ENCODE measurements around the gene HRCT1.
"Not testable (repeated sequence)": the region's sequence is repeated elsewhere in the genome, so short reads cannot be mapped to it uniquely, and the experiment has no call there.

Gene HRCT1

DNA sequence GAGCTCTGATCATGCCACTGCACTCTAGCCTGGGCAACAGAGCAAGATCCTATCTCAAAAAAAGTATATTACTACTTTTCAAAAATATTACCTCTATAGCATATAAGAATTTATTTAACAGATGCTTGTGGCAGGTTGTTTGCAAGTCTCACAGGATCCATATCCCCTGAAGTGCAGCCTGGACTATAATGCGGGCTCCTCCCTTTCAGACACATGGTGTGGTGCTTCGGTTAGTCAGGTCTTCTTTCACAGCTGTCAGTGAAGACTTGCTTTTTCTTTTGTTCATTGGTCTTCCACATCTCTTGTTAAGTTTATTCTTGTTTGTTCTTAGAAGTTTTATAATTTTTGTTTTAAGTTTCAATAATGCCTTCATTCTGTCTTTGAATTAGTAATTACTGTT lies 9.4 kb upstream of the HRCT1 start:
- DNase-seq (ENCODE audit: low read depth), result no peak

DNA sequence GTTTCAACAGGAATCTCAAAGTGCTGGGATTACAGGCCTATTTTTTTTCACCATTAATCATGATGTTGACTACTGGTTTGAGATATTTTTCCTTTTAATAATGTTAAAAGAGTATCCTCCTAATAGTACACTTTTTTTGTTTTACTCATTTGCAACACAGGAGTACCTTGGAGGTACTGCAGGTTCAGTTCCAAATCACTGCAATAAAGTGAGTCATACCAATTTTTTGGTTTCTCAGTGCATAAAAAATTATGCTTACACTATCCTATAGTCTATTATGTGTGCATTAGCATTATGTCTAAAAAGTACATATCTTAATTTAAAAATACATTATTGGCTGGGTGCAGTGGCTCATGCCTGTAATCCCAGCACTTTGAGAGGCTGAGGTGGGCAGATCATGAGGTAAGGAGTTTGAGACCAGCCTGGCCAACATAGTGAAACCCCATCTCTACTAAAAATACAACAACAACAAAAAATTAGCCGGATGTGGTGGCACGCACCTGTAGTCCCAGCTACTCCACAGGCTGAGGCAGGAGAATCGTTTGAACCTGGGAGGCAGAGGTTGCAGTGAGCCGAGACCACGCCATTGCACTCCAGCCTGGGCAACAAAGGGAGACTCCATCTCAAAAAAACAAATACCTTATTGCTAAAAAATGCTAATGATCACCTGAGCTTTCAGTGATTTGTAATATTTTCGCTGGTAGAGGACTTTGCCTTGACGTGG lies 8.5 kb upstream of the HRCT1 start:
- not testable (repeated sequence) for DNase-seq (ENCODE audit: low read depth)

DNA sequence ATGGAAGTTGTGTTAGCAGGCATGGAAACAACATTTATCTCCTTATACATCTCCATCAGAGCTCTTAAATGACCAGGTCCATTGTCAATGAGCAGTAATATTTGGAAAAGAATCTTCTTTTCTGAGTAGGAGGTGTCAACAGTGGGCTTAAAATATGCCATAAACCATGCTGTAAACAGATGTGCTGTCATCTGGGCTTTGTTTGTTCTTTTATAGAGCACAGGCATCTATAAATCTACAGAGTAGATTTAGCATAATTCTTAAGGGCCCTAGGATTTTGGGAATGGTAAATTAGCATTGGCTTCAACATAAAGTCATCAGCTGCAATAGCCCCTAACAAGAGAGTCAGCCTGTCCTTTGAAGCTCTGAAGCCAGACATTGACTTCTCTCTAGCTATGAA lies 7.7 kb upstream of the HRCT1 start:
- no peak for DNase-seq (ENCODE audit: low read depth)

DNA sequence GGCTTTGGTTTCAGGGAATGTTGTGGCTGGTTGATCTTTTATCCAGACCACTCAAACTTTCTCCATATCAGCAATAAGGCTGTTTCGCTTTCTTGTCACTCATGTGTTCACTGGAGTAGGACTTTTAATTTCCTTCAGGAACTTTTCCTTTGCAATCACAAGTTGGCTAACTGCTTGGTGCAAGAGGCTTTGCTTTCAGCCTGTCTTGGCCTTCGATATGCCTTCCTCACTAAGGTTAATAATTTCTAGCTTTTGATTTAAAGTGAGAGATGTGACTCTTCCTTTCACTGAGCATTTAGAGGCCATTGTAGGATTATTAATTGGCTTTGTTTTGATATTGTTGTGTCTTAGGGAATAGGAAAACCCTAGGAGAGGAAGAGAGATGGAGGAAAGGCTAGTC lies 7.0 kb upstream of the HRCT1 start:
- DNase-seq (ENCODE audit: low read depth), result no peak

DNA sequence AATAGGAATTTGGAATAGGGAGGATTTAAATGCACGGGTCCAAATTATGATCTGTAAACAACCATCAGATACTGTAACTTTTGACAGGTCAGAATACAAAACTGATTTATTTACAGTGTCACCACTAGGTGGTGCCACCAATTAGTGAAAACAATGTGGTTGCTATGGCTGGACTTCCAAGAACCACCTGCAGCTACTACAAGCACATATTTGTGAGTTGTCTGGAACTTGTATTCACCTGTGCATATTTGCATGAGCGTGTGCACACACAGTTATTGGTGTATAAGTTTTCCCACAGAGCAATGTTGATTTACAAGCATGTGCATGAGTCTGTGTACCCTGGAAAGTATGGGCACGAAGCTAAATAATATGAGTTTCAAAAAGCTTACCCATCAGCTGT lies 3.0 kb upstream of the HRCT1 start:
- DNase-seq (ENCODE audit: low read depth), result no peak

DNA sequence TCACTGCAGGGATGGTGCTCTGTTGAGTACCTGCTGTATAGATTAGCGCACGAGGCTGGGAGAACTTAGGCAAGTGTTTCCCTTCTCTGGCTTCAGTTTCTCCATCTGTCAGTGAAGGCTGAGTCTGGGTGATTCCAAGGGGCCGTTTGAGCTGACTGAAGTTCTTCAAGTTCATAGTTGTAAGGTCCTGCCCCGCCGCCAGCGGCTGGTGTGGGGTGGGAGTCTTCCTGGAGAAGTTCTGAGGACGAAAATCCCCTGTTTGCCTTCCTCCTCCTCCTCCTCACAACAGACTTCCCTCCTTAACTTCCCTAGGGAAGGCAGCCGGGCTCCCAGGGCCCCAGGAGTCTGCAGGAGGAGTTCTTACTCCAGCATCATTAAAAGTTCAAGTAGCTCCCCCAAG lies 1.7 kb upstream of the HRCT1 start:
- no peak for DNase-seq (ENCODE audit: low read depth)

DNA sequence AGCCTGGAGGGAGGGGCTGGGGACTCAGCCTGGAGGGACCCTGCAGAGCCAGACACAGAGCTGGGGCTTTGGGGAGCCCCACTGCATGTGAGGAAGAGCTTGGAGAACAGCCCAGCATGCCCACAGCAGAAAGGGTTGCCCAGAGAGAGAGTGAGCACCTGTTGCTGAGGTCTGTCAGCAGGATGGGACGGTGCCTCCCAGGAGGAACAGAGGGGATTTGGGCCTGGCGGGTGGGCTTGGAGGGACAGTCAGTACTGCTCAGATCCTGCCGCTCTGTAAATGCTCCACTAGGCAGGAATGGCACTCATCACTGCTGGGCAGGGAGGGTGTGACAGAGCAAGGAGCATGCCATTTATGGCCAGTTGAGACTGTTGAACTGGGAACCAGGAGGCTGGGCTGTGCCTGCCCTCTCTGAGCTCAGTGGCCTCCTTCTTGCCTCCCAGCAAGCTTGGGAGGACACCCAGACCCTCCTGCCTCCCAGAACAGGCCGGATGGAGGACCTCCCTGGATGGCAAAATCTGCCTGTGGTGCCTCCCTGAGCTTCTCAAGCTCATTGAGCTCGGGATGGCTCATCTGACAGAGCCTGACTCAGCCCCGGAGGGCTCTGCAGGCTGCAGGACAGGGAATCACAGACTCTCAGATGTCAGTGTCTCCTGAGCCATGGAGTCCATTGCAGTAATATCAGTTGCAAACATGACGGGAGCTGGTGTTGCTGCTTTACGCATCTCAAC lies 786 bp upstream of the HRCT1 start:
- no peak for DNase-seq (ENCODE audit: low read depth)

DNA sequence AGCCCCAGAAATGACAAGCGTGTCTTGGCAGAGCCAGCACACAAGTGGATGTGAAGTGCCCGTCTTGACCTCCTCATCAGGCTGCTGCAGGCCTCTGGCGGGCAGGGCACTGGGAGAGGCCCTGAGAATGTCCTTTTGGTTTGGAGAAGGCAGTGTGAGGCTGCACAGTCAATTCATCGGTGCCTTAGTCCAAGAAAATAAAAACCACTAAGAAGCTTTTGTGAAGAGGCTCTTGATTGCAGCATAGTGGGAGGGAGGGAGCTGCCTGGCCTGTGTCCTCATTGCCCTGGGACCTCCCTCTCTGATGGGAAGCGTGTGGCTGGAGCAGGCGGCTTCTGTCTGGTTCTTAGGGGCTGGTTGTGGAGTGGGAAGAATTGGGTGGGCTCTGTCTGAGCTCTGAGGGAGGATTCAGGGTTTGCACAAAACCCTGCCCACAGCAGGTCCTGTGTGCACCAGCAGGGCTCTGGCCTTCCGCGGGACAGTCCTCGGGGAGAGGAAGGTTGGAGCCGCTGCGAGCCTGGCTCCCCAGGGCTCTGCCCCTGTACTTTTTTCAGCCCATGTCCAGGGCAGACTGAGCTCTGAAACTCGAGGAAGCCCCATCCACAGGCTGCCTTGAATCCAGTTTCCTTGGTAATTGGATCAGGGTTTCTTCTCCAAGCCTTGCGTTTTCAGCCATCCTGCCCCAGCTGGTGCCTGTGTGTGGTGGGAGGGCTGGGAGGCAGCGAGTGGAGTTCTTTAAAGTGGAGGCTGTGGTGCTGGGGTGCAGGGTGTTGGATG lies 1.1 kb downstream of the HRCT1 start:
- DNase-seq (ENCODE audit: low read depth), result no peak

DNA sequence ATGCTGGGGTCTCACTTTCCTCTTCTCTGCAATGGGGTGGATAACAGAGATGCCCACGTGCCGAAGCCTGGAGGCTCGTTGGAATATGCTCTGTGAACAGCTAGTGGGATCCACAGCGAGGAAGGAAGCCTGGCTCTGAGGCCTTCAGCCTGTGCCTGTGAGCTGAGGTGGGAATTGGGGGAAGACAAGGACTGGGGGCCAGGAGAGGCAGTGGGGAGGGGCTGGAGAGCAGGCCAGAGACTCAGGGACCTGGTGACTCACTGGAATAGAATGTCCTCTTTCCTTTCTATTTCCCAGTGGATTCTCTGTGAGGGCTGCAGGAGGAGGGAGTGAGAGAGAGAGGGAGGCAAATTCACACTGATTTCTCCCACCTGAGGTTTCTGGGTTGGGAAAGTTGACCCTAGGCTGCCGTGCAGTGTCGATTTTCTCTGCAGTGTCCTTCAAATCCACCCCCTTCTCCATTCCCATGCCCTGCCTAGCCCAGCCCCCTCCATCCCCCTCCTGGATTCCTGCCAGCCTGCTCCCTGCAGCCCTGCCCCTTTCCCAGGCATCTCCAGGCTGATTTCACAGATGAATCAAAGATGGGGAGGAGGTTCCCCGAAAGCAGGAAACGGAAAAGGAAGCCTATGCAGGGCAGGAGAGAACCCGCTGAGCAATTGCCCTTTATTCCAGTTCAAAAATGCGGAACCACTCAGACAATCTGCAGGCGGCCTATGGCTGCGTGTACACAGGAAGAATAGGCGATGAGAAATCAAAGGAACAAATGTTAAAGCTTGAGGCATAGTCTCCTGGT lies 1.9 kb downstream of the HRCT1 start:
- DNase-seq (ENCODE audit: low read depth), result no peak

DNA sequence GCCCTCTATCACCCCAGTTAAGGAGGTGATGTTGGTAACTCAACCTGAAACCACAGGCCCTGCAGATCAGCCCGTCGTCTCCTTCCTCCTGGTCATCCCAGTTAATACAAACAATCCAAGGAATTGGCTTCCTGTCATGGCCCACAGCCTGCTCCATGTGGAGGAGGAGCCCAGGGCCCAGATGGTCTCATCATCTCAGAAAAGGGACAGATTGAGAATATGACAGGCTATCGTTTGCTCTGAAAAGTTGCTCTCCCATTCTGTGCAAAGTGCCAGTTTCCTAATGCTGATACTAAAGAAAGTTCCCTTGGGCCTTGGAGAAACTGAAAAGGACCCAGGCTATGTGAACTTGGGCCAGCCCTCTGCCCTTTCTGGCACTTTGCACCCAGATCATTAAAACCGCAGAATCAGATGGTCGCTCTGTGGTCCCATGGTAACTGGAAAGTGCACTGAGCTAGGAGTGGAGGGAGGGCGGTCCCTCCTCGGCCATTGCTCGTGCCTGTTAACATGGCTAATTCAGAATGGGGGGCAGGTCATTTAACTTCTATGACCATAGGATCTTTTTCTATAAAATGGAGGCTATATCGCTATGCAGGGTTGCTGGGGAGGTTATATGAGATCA lies 2.6 kb downstream of the HRCT1 start:
- no peak for DNase-seq (ENCODE audit: low read depth)

DNA sequence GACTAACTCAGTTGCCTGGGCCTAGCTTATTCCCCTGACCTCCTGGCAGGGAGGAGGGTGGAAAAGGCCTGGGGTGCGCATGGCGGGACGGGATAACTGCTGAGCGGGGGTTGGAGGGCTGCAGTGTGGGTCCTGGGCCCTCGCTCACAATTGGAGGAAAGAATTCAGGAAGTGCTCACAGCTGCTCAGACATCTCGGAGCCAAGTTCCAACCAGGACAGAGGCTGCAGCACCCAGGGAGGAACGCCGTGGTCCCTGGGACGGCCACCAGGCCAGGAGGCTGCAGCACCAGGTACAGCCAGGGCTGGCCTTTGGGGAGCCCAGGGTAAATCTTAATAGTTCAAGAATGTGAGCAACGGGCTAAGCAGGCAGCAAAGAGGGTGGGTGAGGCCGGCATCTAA lies 3.3 kb downstream of the HRCT1 start, which contains the start of gene SPAAR:
SPAAR (plus strand) TSS at position 217 of the 400 bp plus-strand sequence. CDS start 974 bp downstream, outside the sequence.
- DNase-seq (ENCODE audit: low read depth), result no peak

DNA sequence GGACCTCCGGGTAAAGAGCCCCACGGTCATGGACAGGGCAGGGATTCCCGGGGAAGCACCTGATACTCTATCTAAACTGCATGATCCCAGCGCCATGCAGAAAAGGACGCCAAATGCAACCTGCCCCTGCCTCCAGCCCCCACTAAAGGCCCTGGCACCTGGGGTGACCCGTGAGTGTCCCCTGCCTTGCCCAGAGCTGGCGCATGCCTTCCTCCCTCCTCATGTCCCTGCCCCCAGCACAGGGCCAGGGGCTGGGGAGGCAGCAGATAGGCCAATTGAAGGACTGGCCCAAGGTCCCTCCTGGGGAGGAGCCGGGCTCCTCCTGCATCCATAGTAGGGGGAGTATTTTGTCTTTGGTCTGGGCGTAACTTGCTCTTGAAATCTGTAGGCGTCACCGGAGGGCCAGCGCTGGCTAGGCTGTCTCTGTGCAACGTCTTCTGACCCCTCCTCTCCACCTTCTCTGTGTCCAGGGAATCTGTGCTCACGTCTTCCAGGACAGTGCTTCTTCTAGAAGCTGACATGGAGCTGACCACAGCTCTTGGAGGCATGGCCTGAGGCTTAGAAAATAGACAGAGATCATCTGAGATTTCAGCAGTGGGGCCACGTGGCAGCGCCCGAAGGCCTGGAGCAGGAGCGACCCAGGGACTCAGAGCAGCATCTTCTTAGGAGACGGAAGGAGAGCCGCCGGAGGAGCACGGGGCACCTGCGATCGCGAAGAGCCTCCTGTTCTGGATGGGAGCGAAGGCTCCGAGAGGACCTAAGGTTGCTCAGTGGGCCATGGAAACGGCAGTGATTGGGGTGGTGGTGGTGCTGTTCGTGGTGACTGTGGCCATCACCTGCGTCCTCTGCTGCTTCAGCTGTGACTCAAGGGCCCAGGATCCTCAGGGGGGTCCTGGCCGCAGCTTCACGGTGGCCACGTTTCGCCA lies 3.9 kb downstream of the HRCT1 start:
- no peak for DNase-seq (ENCODE audit: low read depth)

DNA sequence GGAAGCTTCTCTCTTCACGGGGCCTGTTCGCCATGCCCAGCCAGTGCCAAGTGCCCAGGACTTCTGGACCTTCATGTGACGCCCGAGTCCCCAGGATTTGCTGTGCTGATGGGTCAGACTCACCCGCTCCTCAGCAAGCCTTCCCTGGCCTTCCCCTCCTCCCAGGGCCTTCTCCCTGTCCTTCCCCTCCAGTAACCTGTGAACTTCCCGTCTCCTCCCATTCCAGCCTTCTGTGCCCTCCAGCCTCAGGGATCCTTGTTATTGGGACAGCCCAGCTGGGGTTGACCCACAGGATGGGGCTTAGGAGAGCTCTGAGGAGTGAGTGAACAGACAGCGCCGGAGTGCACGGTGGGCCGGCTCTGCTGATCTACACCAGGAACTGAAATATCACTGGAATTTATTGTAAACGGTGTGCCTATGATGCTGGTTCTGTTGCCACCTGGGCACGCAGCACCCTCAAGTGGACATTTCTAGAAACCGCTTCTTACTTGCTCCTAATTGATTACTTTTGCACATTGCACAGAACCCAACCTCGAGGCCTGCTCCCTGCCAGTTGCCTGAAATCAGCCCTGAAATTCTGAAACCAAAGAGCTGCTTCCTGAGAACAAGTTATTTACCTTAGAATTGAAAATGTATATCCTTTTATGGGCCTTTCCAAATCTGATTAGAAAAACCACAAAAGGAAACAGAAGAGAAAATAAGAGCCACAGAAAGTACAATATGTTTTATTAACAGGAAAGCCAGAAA lies 4.8 kb downstream of the HRCT1 start:
- no peak for DNase-seq (ENCODE audit: low read depth)

DNA sequence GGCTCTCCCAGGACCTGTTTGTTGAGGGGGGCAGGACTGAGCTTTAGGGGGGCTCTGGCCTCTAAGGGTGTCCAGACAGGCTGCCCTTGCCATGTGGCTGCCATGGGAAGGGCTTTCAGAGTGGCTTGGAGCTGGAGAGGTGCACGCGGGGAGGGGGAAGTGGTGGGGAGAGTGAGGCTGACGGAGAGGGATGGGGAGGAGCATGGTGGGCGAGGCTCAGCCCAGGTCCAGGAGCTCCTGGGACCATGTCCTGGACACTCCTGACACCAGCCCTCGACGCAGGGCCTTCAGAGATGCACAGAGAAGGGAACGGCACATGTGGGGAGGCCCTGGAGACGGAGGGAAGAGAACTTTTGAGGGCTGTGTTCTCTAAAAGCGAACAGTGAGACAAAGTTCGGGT lies 5.7 kb downstream of the HRCT1 start:
- no peak for DNase-seq (ENCODE audit: low read depth)

DNA sequence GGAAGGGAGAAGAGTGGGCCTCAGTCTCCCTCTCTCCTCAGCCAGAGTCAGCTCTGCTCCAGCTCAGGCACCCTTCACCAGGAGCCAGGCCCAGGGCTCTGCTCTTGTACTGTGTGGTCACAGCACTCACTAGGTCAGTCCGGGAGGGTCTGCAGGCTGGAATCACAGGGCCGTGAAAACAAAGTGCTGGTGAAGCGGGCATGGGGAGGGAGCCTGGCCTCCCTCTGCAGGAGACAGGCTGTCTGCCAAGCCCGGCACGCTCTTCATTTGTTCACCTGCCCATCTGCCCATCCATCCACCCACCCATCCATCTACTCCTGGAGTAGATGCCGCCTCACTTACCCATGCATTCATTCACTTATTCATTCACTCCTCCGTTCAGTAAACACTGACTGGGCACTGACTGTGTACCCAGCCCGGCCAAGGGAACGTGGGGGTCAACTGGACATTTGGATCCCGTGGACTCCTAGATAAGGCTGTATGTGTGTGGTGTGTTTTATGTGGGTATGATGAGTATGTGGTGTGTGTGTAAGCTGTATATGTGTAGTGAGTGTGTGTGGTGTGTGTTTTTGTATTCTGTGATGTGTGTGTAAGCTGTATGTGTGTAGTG lies 6.9 kb downstream of the HRCT1 start:
- no peak for DNase-seq (ENCODE audit: low read depth)

DNA sequence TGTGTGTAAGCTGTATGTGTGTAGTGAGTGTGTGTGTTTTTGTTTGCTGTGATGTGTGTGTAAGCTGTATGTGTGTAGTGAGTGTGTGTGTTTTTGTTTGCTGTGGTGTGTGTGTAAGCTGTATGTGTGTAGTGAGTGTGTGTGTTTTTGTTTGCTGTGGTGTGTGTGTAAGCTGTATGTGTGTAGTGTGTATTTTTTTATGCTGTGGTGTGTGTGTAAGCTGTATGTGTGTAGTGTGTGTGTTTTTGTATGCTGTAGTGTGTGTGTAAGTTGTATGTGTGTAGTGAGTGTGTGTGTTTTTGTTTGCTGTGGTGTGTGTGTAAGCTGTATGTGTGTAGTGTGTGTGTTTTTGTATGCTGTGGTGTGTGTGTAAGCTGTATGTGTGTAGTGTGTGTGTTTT lies 7.4 kb downstream of the HRCT1 start:
- DNase-seq (ENCODE audit: low read depth), result not testable (repeated sequence)

DNA sequence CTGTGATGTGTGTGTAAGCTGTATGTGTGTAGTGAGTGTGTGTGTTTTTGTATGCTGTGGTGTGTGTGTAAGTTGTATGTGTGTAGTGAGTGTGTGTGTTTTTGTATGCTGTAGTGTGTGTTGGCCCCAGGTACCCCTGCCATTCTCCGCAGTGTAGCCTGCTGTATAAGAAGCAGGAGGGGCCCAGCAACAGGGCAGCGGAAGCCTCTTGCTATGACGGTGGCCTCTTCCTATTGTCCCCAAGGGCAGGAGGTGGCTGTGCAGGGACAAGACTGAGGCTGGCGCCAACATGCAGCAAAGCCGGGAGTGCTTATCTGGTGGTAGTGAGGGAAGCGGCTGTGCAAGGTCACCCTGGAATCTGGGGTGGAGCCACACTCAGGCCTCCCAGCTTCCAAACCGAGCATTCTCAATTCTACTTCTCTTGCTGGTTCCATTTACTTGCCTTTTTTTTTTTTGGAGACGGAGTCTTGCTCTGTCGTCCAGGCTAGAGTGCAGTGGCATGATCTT lies 8.4 kb downstream of the HRCT1 start:
- DNase-seq (ENCODE audit: low read depth), result no peak

DNA sequence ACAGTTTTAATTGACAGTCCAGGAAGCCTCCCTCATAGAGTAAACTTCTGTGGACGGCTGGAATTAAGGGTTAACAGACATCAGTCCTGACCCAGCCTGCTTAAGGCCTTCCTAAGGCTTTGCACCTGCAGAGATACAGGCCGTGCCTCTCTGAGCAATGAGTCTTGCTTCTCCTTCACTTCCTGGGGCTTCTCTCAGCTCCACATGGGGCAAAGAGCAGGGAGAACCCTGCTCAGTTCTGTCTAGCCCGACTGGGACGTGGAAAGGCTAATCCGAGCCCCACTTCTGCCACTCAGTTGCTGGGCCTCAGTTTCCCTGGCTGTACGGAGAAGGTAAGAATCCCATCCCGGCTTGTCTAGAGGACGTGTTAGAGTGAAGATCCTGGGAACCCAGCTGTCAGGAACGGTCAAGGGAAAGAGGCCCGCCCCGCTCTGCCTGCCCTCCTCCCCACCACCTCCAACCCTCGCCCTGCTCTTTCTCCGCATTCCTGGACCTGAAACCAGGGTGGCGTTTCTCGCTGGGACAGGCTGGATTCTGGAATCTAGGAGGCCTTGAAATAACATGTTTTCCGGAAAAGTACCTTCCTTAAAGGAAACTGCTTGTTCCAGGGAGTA lies 9.8 kb downstream of the HRCT1 start:
- DNase-seq (ENCODE audit: low read depth), result no peak

DNA sequence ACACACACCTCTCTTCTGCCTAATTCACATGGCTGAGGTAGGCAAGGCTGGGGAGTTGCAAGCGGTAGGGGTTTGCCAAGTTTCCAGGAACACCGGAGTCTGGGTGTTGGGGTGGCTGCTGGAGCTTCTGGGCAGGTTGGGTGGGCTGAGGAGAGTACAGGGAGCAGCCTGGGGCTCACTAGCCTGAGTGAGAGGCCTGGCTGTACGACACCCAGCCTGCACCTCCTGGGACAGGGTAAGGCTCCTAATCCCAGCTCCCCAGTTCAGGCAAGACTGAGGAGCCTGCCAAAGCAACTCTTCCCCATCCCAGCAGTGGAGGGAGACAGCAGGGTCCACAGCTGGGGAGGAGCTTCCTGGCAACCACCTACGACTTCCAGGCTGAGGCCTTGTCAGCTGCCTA lies 11.3 kb downstream of the HRCT1 start:
- DNase-seq (ENCODE audit: low read depth), result no peak
